GM12878 (cell line): ENCODE measurements around the gene NRG3.

ENCODE experiments used
- BRCA1 ChIP-seq: IDR thresholded peaks from 2 replicates; pipeline ENCODE4 v1.6.1; 2011; ENCODE audit warnings: low read depth, low read length, improper control_type of control experiment
- CTCF ChIP-seq, 3 experiments: IDR thresholded peaks in 2 of 3; conservative IDR thresholded peaks in 1 of 3; 2 replicates each; pipeline ENCODE4 v1.5.1; 2011; ENCODE audit warnings: low read depth in 3 of 3, low read length in 3 of 3, mild to moderate bottlenecking in 3 of 3, control low read depth in 2 of 3, moderate library complexity in 2 of 3, inconsistent platforms in 1 of 3, mixed read lengths in 1 of 3; ENCODE audit not compliant: control insufficient read depth in 2 of 3, insufficient read depth in 1 of 3; ENCODE audit errors: extremely low read depth in 1 of 3
- EZH2 ChIP-seq: IDR thresholded peaks from 2 replicates; pipeline ENCODE4 v1.6.1; 2012; ENCODE audit warnings: low read depth, mild to moderate bottlenecking, control low read depth, inconsistent platforms, low read length, borderline replicate concordance; ENCODE audit not compliant: control insufficient read depth
- MEF2A ChIP-seq: IDR thresholded peaks from 2 replicates; pipeline ENCODE4 v1.6.1; 2011; ENCODE audit warnings: low read depth, mild to moderate bottlenecking, low read length, moderate library complexity; ENCODE audit not compliant: insufficient read depth
- NRF1 ChIP-seq: conservative IDR thresholded peaks from 2 replicates; pipeline ENCODE4 v1.6.1; 2011; ENCODE audit warnings: mild to moderate bottlenecking, low read depth, low read length, improper control_type of control experiment
- POLR2A ChIP-seq: IDR thresholded peaks from 2 replicates; pipeline ENCODE4 v1.6.1; 2011; ENCODE audit warnings: low read depth, mild to moderate bottlenecking, low read length
- POLR2AphosphoS5 ChIP-seq: IDR thresholded peaks from 2 replicates; pipeline ENCODE4 v1.6.1; 2011; ENCODE audit warnings: mild to moderate bottlenecking, low read length, inconsistent platforms
- SP1 ChIP-seq: IDR thresholded peaks from one replicate; pipeline ENCODE4 v1.6.1; 2011; ENCODE audit warnings: low read depth, low read length
- SREBF2 ChIP-seq: IDR thresholded peaks from 2 replicates; pipeline ENCODE4 v1.6.1; 2012; ENCODE audit warnings: mild to moderate bottlenecking, low read length
- TF ChIP-seq, protein P1 (sequence below): IDR thresholded peaks from 2 replicates; pipeline ENCODE4 v1.6.1; 2011; ENCODE audit warnings: low read depth, mild to moderate bottlenecking, low read length, moderate library complexity, borderline replicate concordance; ENCODE audit errors: extremely low read depth

- TF ChIP-seq EZH2: no peak
- no peak for TF ChIP-seq CTCF (IDR thresholded peaks at IDR 0.05 in 2 of 3, conservative IDR thresholded peaks at IDR 0.05 in 1 of 3; ENCODE audit: control insufficient read depth in 2 of 3, extremely low read depth in 1 of 3, insufficient read depth in 1 of 3, low read depth in 3 of 3, low read length in 3 of 3)
- no peak for TF ChIP-seq SREBF2
- no peak for TF ChIP-seq POLR2AphosphoS5
- no peak for TF ChIP-seq BRCA1
- TF ChIP-seq, protein P1, sequence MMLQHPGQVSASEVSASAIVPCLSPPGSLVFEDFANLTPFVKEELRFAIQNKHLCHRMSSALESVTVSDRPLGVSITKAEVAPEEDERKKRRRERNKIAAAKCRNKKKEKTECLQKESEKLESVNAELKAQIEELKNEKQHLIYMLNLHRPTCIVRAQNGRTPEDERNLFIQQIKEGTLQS: no peak
- no peak for TF ChIP-seq MEF2A
- TF ChIP-seq SP1: no peak
- no peak for TF ChIP-seq NRF1
- no peak for TF ChIP-seq POLR2A
Observed at GRCh38 chr10:82284180-82284579, 409.2 kb downstream of the NRG3 start.
